ENCODE measurements around the gene LTF. TPM values are rescaled to one million over a fixed set of nuclear protein-coding genes. Genes with fewer than 3 reads are reported as not detected.

The LTF gene
- total and polyA plus RNA-seq, 2 of the 13 experiments (the other 11 are each of a cell fraction or from before 2014, with no cell fraction given) = not detected

DNA sequence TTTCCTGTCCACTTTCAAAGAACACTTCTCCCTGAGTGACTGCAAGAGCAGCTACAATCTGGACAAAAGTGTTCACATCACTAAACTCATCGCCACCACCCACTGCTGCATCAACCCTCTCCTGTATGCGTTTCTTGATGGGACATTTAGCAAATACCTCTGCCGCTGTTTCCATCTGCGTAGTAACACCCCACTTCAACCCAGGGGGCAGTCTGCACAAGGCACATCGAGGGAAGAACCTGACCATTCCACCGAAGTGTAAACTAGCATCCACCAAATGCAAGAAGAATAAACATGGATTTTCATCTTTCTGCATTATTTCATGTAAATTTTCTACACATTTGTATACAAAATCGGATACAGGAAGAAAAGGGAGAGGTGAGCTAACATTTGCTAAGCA lies 55.9 kb downstream of the LTF start (continued):
- no peak for TF ChIP-seq ZNF879 (CRISPR knock-in tag; IDR thresholded peaks at IDR 0.05)
- TF ChIP-seq, protein P1, sequence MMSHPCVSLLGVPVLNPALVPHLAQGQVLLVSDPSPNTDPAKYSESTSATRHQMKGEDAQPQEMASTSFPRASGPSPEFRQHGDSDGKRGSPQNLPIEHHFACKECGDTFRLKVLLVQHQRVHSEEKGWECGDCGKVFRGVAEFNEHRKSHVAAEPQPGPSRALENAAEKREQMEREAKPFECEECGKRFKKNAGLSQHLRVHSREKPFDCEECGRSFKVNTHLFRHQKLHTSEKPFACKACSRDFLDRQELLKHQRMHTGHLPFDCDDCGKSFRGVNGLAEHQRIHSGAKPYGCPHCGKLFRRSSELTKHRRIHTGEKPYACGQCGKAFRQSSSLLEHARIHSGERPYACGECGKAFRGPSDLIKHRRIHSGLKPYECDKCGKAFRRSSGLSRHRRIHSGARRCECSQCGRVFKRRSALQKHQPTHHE (CRISPR knock-in tag; IDR thresholded peaks at IDR 0.05; ENCODE audit: borderline replicate concordance) = no peak
- TF ChIP-seq ZNF460 (CRISPR knock-in tag; IDR thresholded peaks at IDR 0.05; ENCODE audit: borderline replicate concordance) = no peak
- TF ChIP-seq ZNF329 (CRISPR knock-in tag; IDR thresholded peaks at IDR 0.05; ENCODE audit: low read depth) = no peak

DNA sequence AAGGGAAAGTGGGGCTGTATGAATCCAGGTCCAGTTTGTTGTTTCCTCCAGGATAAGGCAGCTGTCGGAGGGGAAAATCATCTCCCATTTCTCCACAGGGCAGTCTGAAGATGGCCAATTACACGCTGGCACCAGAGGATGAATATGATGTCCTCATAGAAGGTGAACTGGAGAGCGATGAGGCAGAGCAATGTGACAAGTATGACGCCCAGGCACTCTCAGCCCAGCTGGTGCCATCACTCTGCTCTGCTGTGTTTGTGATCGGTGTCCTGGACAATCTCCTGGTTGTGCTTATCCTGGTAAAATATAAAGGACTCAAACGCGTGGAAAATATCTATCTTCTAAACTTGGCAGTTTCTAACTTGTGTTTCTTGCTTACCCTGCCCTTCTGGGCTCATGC lies 56.7 kb downstream of the LTF start:
- Histone ChIP-seq H3K27ac (ENCODE audit: extremely low read length, insufficient read depth, low read length) (no peak overlapping the region), H3K4me3 (replicated peaks in 1 of 3; ENCODE audit: insufficient read depth in 1 of 3, low read depth in 2 of 3, low read length in 3 of 3) (no peak overlapping the region), H3K4me1 (ENCODE audit: insufficient read depth, low read length) (no peaks in the 10 kb centered on the region), H3K27me3 (ENCODE audit: control insufficient read depth in 1 of 2, insufficient read depth in 2 of 2, low read length in 2 of 2) (peaks cover 2 to 8% of the 10 kb centered on the region in 2 experiments; a peak in 2 of 5 replicates), H3K79me2 (ENCODE audit: insufficient read depth, low read length) (no peaks in the 10 kb centered on the region), H3K9ac (ENCODE audit: insufficient read depth, low read depth, low read length) (no peak overlapping the region), H4K20me1 (ENCODE audit: insufficient read depth, low read length) (no peaks in the 10 kb centered on the region), H2AFZ (ENCODE audit: low read length) (no peak overlapping the region), H3K9me3 (ENCODE audit: low read length) (no peaks in the 10 kb centered on the region), H3K4me2 (ENCODE audit: low read depth, low read length) (no peak overlapping the region), H3K36me3 (replicated peaks in 1 of 2; ENCODE audit: control insufficient read depth in 1 of 2, insufficient read depth in 2 of 2, low read length in 2 of 2) (no peaks in the 10 kb centered on the region)
- POLR2A ChIA-PET = no interaction called here
- no peak for ATAC-seq
- 39% methylated on average over 7 of the region's 7 CpGs for WGBS (ENCODE audit: low lambda C conversion rate)
- in situ Hi-C loops (cut with HindIII; ENCODE audit: extremely low pct_ligation_motif_present, low pct_unique_long_range_greater_than_20kb) = no loop called here
- CTCF ChIA-PET (ENCODE audit: low intra/inter-chr PET ratio, low total read pairs) = no interaction called here
- BruUV-seq (replicated peaks) = no TSS peak
- DNase-seq (ENCODE audit: low spot score) = no peak
- intact Hi-C loops (cut with micrococcal nuclease; ENCODE audit: unreplicated experiment) = no loop called here
- no peak for FAIRE-seq
- TF ChIP-seq ESRRA (CRISPR knock-in tag; IDR thresholded peaks at IDR 0.05; ENCODE audit: low read depth) (no peak), PCBP1 (IDR thresholded peaks at IDR 0.05; ENCODE audit: borderline replicate concordance, low read depth, low read length) (no peak), MEIS1 (CRISPR knock-in tag; IDR thresholded peaks at IDR 0.05; ENCODE audit: borderline replicate concordance) (no peak), TMF1 (CRISPR knock-in tag; IDR thresholded peaks at IDR 0.05; ENCODE audit: low read depth) (no peak), SAP130 (CRISPR knock-in tag; IDR thresholded peaks at IDR 0.05; ENCODE audit: low read depth) (no peak), ZNF598 (CRISPR knock-in tag; IDR thresholded peaks at IDR 0.05; ENCODE audit: borderline replicate concordance) (no peak), ATAD3A (CRISPR knock-in tag; IDR thresholded peaks at IDR 0.05) (no peak), ZBTB8A (CRISPR knock-in tag; IDR thresholded peaks at IDR 0.05; ENCODE audit: borderline replicate concordance, low read depth) (no peak), SETDB1 (CRISPR knock-in tag; IDR thresholded peaks at IDR 0.05; ENCODE audit: borderline replicate concordance) (no peak), ZNF652 (CRISPR knock-in tag; IDR thresholded peaks at IDR 0.05; ENCODE audit: borderline replicate concordance, low read depth) (no peak), ZNF781 (CRISPR knock-in tag; IDR thresholded peaks at IDR 0.05; ENCODE audit: borderline replicate concordance, not compliant biosample characterization) (no peak), ZNF510 (CRISPR knock-in tag; IDR thresholded peaks at IDR 0.05; ENCODE audit: low read depth) (no peak)
- TF ChIP-seq, protein P2, sequence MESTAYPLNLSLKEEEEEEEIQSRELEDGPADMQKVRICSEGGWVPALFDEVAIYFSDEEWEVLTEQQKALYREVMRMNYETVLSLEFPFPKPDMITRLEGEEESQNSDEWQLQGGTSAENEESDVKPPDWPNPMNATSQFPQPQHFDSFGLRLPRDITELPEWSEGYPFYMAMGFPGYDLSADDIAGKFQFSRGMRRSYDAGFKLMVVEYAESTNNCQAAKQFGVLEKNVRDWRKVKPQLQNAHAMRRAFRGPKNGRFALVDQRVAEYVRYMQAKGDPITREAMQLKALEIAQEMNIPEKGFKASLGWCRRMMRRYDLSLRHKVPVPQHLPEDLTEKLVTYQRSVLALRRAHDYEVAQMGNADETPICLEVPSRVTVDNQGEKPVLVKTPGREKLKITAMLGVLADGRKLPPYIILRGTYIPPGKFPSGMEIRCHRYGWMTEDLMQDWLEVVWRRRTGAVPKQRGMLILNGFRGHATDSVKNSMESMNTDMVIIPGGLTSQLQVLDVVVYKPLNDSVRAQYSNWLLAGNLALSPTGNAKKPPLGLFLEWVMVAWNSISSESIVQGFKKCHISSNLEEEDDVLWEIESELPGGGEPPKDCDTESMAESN (CRISPR knock-in tag; conservative IDR thresholded peaks at IDR 0.05) = no peak
- TF ChIP-seq, protein P3, sequence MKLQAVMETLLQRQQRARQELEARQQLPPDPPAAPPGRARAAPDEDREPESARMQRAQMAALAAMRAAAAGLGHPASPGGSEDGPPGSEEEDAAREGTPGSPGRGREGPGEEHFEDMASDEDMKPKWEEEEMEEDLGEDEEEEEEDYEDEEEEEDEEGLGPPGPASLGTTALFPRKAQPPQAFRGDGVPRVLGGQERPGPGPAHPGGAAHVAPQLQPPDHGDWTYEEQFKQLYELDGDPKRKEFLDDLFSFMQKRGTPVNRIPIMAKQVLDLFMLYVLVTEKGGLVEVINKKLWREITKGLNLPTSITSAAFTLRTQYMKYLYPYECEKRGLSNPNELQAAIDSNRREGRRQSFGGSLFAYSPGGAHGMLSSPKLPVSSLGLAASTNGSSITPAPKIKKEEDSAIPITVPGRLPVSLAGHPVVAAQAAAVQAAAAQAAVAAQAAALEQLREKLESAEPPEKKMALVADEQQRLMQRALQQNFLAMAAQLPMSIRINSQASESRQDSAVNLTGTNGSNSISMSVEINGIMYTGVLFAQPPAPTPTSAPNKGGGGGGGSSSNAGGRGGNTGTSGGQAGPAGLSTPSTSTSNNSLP (IDR thresholded peaks at IDR 0.05; ENCODE audit: low read depth, low read length) = no peak
- TF ChIP-seq, protein P4, sequence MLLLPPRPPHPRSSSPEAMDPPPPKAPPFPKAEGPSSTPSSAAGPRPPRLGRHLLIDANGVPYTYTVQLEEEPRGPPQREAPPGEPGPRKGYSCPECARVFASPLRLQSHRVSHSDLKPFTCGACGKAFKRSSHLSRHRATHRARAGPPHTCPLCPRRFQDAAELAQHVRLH (CRISPR knock-in tag; IDR thresholded peaks at IDR 0.05; ENCODE audit: borderline replicate concordance, low read depth) = no peak

Measured in HepG2 (cell line).